Activated T-cell treated with anti-CD3 and anti-CD28 coated beads, Interleukin-2, amount 50 U/mL, for 4 hours (primary cell): ENCODE measurements around the gene PITHD1. TPM values are rescaled to one million over a fixed set of nuclear protein-coding genes. Genes with fewer than 3 reads are reported as not detected.
"Not testable (repeated sequence)": the region's sequence is repeated elsewhere in the genome, so short reads cannot be mapped to it uniquely, and the experiment has no call there.

ENCODE experiments used
- ATAC-seq, 2 donors: fragments of 200-7000 bp; cut with Tn5 transposase; one replicate each; pipeline ENCODE4 v1.10.0; 2021
- DNase-seq: peaks from one replicate; pipeline ENCODE4 v3.0.0-alpha.2; 2020
- H3K27me3 Mint-ChIP-seq: one replicate; pipeline ENCODE4 v1.8.0; 2021; ENCODE audit warnings: low read depth, mixed read lengths
- H3K36me3 Mint-ChIP-seq: one replicate; pipeline ENCODE4 v1.8.0; 2022; ENCODE audit warnings: mixed read lengths; ENCODE audit not compliant: insufficient read depth
- H3K4me1 Mint-ChIP-seq: one replicate; pipeline ENCODE4 v1.8.0; 2021; ENCODE audit warnings: low read depth, mixed read lengths
- H3K4me3 Mint-ChIP-seq: one replicate; pipeline ENCODE4 v1.8.0; 2021; ENCODE audit warnings: mild to moderate bottlenecking, moderate library complexity, mixed read lengths
- H3K9me3 Mint-ChIP-seq: one replicate; pipeline ENCODE4 v1.8.0; 2021; ENCODE audit warnings: mixed read lengths
- total RNA-seq, 3 donors: library from RNA; stranded (reverse); gene quantifications; one replicate each; pipeline ENCODE4 v1.2.1, GENCODE V29; 2021

The PITHD1 gene
- total RNA-seq, 3 donors from 2014 or later = 125 to 128 (median 126) TPM

GRCh38 chr1:23756676-23757075 lies 21.5 kb upstream of the PITHD1 start:
- Mint-ChIP-seq H3K9me3 (no peaks in the 10 kb centered on the region), H3K4me1 (peaks cover under 1% of the 10 kb centered on the region), H3K4me3 (no peak overlapping the region), H3K36me3 (peaks cover 45% of the 10 kb centered on the region), H3K27me3 (no peaks in the 10 kb centered on the region)
- no peak for ATAC-seq
- no peak for DNase-seq

DNA sequence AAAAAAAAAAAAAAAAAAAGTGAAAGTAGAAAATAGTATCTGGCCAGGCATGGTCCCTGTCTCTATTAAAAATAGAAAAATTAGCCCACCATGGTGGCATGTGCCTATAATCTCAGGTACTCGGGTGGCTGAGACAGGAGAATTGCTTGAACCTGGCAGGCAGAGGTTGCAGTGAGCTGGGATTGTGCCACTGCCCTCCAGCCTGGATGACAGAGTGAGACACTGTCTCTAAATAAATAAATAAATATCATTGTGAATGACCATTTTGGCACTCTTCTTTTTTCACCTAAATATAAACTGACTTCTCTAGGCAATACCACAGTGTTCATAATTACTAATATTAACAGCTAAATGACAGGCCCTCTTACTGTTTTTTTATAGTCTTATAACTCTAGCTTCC lies 20.4 kb upstream of the PITHD1 start:
- H3K4me3 Mint-ChIP-seq = no peak overlapping the region
- peaks cover 48% of the 10 kb centered on the region for H3K36me3 Mint-ChIP-seq
- H3K27me3 Mint-ChIP-seq = no peaks in the 10 kb centered on the region
- H3K9me3 Mint-ChIP-seq = no peaks in the 10 kb centered on the region
- DNase-seq (no peak), ATAC-seq (no peak)
- no peaks in the 10 kb centered on the region for H3K4me1 Mint-ChIP-seq

- ATAC-seq (no peak), DNase-seq (no peak)
- no peaks in the 10 kb centered on the region for H3K27me3 Mint-ChIP-seq
- H3K36me3 Mint-ChIP-seq = peaks cover 36% of the 10 kb centered on the region
- H3K9me3 Mint-ChIP-seq = no peaks in the 10 kb centered on the region
- H3K4me3 Mint-ChIP-seq = no peak overlapping the region
- no peaks in the 10 kb centered on the region for H3K4me1 Mint-ChIP-seq
Observed at GRCh38 chr1:23759277-23759676, 18.9 kb upstream of the PITHD1 start.

DNA sequence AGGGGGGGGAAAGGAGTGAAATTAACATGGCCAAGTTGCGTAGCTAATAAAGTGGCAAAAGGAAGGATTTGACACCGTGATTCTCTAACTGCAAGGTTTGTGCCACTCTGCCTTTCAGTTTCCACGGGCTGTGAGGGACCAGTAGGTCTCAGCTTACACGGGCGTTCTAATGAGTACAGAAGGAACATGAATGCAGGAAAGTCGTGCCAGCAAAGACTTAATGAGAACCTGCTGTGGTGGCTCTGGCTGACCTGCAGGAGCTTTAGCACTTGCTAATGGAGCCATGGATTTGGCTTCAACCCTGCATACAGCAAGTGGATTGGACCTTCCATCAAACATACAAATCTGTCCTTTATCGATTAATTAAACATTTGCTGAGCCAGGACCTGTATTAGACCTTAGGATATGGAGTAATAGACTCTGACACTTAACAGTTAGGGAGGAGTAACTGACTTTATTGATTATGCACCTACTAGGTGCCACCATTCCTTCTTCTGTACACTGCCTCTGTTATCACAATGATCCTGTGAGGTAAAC lies 15.1 kb upstream of the PITHD1 start:
- H3K4me1 Mint-ChIP-seq = no peaks in the 10 kb centered on the region
- peaks cover 25% of the 10 kb centered on the region for H3K36me3 Mint-ChIP-seq
- no peaks in the 10 kb centered on the region for H3K9me3 Mint-ChIP-seq
- ATAC-seq = no peak
- H3K27me3 Mint-ChIP-seq = no peaks in the 10 kb centered on the region
- H3K4me3 Mint-ChIP-seq = no peak overlapping the region
- DNase-seq = no peak

DNA sequence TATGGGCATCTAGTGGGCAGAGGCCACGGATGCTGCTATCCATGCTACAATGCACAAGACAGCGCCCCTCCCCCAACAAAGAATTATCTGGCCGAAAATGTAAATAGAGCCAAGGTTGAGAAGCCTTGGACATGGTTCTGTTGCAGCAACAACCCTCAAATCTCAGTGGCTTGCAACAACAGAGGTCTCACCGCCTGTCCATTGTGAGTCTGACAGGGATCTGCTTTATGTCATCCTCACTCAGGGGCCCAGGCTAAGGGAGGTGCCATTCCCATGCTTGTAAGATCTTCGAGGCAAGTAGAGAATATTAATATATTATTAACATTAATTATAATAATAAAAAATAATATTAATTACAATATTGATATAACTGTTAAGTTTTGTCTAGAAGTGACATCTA lies 9.5 kb upstream of the PITHD1 start:
- ATAC-seq (no peak), DNase-seq (no peak)
- H3K4me3 Mint-ChIP-seq = no peak overlapping the region
- peaks cover 2% of the 10 kb centered on the region for H3K4me1 Mint-ChIP-seq
- no peaks in the 10 kb centered on the region for H3K27me3 Mint-ChIP-seq
- no peaks in the 10 kb centered on the region for H3K9me3 Mint-ChIP-seq
- no peaks in the 10 kb centered on the region for H3K36me3 Mint-ChIP-seq

DNA sequence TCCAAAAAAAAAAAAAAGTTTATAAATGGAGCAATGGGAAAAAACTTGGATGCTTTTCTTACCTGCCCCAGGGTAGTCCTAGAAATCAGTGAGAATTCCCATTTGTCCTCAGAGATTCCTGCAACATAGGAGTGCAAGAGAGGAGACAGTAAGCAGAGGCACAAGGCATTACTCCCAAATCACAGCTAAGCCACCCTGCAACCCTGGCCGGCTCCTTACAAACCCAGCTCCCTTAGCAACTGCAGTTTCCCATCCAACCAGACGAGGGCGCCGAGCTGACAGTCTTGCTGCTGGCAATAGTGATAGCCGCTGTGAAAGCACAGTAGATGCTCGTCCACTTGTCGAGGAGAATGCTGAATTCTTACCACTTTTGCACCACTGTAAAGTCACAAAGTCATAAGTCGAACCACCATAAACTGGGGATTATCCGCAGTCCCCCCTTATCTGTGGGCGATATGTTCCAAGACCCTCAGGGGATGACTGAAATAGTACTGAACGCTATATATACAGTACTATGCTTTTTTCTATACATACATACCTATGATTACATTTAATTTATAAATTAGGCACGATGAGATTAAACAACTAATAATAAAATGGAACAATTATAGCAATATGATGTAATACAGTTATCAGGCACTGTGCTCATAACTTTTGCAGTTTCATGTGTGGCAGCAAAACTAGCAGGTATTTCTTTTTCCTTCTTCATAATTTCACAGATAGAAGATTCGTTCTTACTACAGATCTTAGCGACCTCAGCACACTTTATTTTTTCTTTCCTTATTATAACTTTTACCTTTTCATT lies 6.0 kb upstream of the PITHD1 start:
- peak; percentile 94 to 98 for ATAC-seq
- Mint-ChIP-seq H3K4me3 (no peak overlapping the region), H3K4me1 (peaks cover 12% of the 10 kb centered on the region), H3K27me3 (no peaks in the 10 kb centered on the region), H3K9me3 (no peaks in the 10 kb centered on the region), H3K36me3 (no peaks in the 10 kb centered on the region)
- DNase-seq = peak; percentile 85

DNA sequence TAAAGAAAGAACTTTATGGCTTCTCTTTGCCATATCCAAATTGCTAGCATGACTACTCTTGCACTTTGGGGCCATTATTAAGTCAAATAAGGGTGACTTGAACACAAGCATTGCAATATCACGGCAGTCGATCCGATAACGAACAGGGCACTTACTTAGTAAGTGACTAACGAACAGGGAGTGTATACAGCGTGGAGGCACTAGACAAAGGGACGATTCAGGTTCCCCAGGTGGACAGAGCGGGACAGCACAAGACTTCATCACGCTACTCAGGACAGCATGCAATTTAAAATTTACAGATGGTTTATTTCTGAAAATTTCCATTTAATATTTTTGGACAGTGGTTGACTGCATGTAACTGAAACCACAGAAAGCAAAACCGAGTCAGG lies 5.4 kb upstream of the PITHD1 start:
- no peak for DNase-seq
- H3K4me3 Mint-ChIP-seq = no peak overlapping the region
- ATAC-seq = no peak
- no peaks in the 10 kb centered on the region for H3K27me3 Mint-ChIP-seq
- H3K4me1 Mint-ChIP-seq = peaks cover 15% of the 10 kb centered on the region
- no peaks in the 10 kb centered on the region for H3K9me3 Mint-ChIP-seq
- no peaks in the 10 kb centered on the region for H3K36me3 Mint-ChIP-seq

DNA sequence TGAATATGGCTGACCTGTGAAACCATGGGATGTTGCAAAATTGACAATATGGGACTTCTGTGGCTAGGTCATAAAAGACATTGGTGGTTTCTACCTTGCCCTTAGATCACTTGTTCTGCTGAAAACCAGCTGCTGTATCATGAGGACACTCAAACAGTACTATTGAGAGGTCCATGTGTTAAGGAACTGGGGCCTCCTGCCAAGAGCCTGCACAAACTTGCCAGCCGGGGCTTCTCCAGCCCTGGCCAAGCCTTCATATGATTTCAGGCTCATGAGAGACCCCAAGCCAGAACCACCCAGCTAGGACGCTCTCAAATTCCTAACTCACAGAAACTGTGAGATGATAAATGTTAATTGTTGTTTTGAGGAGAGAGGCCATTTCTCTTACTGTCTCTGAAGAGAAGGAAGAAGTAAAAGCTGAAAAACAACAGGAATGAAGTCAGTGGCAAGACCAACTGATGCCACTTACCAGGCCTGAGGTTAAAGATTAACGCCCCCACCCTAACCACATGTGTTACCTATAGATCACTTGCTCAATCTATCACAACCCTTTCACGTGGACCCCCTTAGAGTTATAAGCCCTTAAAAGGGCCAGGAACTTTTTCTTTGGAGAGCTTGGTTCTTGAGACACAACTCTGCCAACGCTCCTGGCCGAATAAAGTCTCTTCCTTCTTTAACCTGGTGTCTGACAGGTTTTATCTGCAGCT lies 3.9 kb upstream of the PITHD1 start:
- ATAC-seq (no peak), DNase-seq (no peak)
- no peak overlapping the region for H3K4me3 Mint-ChIP-seq
- no peaks in the 10 kb centered on the region for H3K27me3 Mint-ChIP-seq
- H3K36me3 Mint-ChIP-seq = no peaks in the 10 kb centered on the region
- peaks cover 22% of the 10 kb centered on the region for H3K4me1 Mint-ChIP-seq
- no peaks in the 10 kb centered on the region for H3K9me3 Mint-ChIP-seq

DNA sequence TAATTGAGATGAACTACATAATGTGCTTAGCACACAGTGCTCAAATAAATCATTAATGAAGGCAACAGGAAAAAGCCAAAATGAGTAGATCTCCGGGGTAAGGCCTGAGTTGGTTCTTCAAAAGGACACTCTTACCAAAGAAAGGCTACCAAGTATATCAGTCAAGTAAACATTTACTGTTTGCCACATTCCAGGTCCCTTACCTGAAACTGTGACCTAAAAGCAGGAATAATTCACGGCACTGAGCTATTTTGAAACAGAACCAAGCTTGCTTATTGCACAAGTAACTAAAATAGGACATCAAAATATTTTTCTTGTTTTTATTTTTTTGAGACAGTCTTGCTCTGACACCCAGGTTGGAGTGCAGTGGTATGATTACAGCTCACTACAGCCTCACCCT lies 2.0 kb upstream of the PITHD1 start:
- Mint-ChIP-seq H3K27me3 (no peaks in the 10 kb centered on the region), H3K36me3 (peaks cover 5% of the 10 kb centered on the region), H3K4me3 (no peak overlapping the region), H3K4me1 (peaks cover 34% of the 10 kb centered on the region), H3K9me3 (no peaks in the 10 kb centered on the region)
- no peak for DNase-seq
- no peak for ATAC-seq

DNA sequence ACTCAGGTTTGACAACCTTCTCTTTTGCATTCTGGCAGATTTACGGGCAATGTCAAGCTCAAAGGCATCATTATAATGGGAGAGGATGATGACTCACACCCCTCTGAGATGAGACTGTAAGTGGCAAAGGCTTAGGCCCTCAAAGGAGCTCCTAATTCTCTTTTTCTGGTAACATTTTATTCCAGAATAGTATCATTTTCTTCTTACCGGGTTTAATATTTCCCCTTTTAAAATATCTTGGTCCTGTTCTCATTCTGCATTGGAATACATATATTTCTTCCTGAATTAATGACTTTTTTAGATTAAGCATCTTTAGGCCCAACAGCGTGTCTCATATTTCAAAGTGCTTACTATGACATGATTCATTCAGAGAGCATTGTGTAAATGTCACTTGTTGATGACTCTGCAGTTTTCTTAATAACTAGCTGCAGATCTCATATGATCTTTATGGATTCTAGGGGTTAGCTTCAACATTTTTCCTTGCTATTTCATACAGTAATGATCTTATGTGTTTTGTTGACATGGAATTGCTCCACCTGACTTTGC lies 1.7 kb downstream of the PITHD1 start:
- Mint-ChIP-seq H3K27me3 (no peaks in the 10 kb centered on the region), H3K4me1 (peaks cover 35% of the 10 kb centered on the region), H3K4me3 (peak overlapping the region; percentile 85), H3K9me3 (no peaks in the 10 kb centered on the region), H3K36me3 (peaks cover 15% of the 10 kb centered on the region)
- ATAC-seq (peak; percentile 24 to 25), DNase-seq (no peak)

GRCh38 chr1:23783141-23783540 lies 4.9 kb downstream of the PITHD1 start:
- H3K9me3 Mint-ChIP-seq, ATAC-seq, DNase-seq, H3K27me3 Mint-ChIP-seq, H3K4me3 Mint-ChIP-seq: not testable (repeated sequence)
- Mint-ChIP-seq H3K4me1 (peaks cover 19% of the 10 kb centered on the region), H3K36me3 (peaks cover 40% of the 10 kb centered on the region)

- Mint-ChIP-seq H3K9me3 (no peaks in the 10 kb centered on the region), H3K4me3 (no peak overlapping the region), H3K36me3 (peaks cover 40% of the 10 kb centered on the region), H3K27me3 (no peaks in the 10 kb centered on the region), H3K4me1 (peaks cover 10% of the 10 kb centered on the region)
- no peak for DNase-seq
- ATAC-seq = no peak
Observed at GRCh38 chr1:23784846-23785245, 6.6 kb downstream of the PITHD1 start.

- Mint-ChIP-seq H3K27me3 (no peaks in the 10 kb centered on the region), H3K4me3 (no peak overlapping the region), H3K9me3 (no peaks in the 10 kb centered on the region), H3K4me1 (peaks cover 19% of the 10 kb centered on the region), H3K36me3 (peaks cover 28% of the 10 kb centered on the region)
- DNase-seq = no peak
- no peak for ATAC-seq
Observed at GRCh38 chr1:23787701-23788100, 9.5 kb downstream of the PITHD1 start.

- H3K4me3 Mint-ChIP-seq = no peak overlapping the region
- no peak for DNase-seq
- H3K9me3 Mint-ChIP-seq = no peaks in the 10 kb centered on the region
- ATAC-seq = no peak
- H3K36me3 Mint-ChIP-seq = peaks cover 28% of the 10 kb centered on the region
- H3K27me3 Mint-ChIP-seq = no peaks in the 10 kb centered on the region
- H3K4me1 Mint-ChIP-seq = peaks cover 22% of the 10 kb centered on the region
Observed at GRCh38 chr1:23788695-23789094, 10.5 kb downstream of the PITHD1 start.
